Activated gamma-delta T cell treated with anti-CD3 and anti-CD28 coated beads, Interleukin-2, amount 50 U/mL, for 16 hours (primary cell): ENCODE measurements around the gene DNAJC17.

Experiments
- DNase-seq: peaks from one replicate; pipeline ENCODE4 v3.0.0-alpha.2; 2020; ENCODE audit warnings: low read depth

The DNAJC17 gene

DNA sequence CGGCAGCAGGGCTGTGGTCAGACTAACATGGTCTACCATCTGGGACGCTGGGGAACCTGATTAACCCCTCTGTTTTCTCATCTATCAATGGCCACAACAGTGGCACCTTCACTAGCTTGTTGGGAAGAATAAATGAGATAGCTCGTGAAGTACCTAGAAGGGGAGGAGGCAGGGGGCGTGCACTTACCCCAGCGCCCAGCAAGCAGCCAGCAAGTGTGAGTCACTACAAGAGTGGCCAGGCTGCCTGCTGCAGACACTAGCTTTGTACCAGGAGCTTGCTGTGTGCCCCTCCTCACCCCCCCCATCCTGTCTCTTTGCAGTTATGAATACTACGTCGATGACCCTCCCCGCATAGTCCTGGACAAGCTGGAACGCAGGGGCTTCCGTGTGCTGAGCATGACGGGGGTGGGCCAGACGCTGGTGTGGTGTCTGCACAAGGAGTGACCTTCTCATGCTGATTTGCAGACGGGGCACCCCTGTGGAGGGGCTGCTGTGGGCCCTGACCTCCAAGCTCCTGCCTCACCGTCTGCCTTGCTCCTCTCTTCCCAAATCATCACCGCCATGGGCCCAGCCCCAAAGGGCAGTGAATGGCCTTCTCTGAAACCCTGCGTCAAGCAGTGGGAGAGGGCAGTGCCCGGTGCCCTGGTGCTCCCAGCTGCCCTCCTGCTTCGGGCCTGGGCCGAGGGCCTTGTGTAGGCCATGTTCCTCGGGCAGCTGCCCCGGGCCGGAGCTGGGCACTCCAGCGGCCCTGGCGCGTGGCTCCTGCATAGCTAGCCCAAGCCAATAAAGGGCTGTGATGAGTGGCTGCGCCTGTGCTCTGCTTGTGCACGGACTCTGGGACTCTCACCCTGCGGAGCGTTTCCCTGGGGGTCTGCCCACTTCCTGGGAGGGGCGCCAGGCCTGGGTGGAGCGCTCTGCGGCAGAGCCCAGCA, 40.1 kb downstream of the DNAJC17 start:
- no peak for DNase-seq

DNA sequence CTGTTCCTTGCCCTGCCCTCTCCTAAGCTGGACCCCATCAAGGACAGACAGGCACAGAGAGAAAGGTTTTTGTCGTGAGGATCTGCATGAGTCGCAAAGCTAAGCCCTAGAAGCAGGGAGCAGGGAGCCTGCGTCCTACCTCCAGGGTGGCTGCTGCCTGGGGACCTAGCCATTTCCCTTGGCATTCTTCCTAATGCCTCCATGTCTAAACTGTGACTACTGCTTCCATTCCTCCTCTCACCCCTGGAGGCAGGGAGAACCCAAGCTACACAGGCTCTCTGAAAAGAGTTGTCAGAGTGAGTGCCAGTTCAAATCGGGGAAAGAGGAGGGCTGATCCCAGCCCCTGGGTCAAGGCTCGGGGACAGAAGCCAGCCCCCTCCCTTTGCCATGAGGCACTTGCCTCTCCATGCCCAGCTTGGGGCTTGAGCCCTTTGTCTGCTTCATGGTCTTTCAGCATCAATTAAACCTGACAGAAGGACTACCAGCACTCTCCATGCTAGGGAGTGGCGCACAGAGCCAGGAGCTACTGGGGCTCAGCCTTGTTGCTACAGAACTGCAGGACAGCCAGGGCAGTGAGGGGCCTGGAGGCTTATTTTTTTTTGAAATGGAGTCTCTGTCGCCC, 41.0 kb downstream of the DNAJC17 start:
- DNase-seq, result no peak

DNA sequence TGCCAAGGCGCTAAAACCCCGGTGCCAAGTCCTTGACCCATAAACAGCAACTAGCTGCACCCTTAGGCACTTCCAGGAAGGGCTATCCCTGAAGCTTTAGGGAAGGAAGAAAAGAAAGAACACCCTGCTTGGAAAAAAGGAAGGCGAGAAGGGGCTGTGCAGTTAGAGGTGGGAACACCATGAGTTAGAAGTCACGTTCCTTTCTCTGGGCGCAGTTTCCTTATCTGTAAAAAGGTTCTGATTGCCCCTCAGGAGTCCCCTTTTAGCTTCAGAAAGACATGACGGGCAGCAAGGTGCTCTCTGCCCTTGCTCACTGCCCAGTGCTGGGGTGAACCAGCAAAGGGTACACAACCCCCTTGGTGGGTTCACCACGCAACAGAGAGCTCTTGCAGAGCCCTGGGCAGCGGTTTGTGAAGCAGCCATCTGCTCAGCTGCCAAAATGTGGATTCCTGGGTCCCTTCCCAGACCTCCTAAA, 42.6 kb downstream of the DNAJC17 start:
- DNase-seq, result no peak

DNA sequence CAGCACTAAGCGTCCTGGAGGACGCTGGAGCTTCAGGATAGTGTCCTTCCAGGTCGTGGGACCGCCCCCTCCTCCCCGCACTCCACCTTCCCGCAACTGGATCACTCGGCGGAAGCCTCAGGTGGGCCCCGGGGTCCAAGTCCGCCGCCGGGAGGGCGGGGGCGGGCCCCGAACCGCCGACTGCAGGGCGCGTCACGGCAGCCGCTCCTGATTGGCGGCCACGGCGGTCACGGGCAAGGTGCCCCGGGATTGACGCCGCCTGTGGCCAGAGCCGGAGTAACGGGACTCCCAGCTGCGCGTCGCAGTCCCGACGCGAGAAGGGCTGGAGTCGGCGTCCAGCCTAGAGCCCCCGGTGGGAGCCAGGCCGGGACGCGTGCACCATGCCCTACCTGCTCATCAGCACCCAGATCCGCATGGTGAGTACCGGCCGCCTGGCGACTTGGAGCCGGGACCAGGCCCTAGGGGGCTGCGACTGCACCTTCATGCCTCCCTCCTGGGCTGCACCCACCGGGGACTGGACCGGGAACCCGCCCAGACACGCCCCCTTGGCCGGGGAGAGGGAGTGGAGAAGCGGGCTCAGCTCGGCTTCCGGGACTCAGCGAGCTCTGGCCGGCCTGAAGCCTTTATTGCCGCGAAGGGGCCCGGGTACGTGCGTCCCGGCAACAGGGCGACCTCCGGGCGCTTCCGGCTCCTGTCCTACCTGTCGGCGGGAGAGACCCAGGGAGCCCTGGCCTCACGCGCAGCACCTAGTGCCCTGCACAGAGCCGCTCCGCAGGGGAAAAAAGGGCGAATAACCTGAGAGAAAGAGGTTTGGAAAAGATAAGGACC, 43.3 kb downstream of the DNAJC17 start, which contains the start of gene GCHFR:
Gene GCHFR (plus strand): TSS at position 268 of the 828 bp plus-strand sequence. CDS start 113 bp downstream, at position 381.
- peak; percentile 34 for DNase-seq

DNA sequence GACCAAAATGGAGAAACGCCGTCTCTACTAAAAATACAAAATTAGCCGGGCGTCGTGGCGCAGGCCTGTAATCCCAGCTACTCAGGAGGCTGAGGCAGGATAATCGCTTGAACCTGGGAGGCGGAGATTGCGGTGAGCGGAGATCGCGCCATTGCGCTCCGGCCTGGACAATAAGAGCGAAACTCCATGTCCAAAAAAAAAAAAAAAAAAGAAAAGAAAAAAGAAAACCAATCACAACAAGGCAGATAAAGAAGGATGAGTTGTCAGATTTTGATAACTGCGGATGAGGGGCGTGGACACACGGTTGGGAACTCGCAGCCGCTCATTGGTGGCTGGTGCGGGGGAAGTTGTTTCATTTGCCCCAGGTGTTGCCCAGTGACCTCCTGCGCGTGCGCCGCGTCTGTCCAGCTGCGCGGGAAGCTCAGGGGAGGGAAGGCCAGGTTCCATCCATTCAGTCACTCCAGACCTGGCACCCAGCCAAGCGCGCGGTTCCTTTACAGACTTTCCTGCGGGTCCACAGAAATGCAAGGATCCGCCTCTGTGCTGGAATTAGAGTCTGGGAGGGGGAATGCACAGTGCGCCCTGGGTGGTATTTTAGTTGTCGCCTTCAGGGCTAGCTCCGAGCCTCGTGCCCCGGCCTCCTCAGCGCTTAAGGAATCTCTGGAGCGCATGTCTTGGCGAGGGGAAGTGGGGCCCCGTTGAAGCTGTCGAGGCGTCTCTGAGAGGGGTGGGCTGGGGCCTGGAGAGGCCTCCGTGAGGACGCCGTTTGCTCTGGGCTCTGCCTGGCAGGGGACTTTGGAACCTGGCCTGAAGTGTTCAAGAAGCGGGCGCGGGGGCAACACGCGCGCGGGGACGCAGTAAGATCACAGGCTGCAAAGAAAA, 44.1 kb downstream of the DNAJC17 start:
- DNase-seq, result no peak

DNA sequence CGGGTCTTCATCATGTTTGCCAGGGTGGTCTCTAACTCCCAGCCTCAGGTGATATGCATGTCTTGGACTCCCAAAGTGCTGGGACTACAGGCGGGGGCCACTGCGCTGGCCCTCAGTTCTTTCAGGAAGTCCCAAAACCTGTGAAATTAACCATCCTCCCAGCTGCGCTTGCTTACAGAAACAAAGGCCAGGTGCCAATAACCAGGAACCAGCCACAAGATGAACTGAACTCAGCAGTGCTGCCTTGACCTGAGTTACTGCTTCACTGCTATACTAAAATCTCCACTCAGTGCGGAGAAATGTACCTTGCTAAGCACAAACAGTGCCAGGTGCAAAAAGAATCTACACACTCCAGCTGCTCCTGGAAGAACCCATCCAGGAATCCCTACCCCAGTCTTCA, 47.3 kb downstream of the DNAJC17 start:
- DNase-seq, result no peak

DNA sequence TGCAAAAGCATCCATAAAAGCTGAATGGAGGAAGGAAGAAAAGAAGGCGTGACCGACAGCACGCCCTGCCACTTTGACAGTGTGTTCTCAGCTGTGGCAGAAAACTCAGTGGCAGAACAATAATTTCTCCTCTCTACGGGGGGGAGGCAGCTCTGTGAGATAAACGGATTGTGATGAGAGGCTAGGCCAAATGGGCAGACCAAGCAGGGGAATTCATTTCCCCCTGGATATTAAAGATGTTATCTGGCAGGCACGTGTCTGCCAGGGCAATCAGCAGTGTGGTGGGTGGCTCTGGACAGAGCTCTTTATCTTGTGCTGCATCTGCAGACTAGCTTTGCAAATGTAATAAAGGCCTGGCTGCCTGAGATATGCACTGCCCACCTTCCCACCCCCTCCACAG, 50.3 kb downstream of the DNAJC17 start:
- no peak for DNase-seq

DNA sequence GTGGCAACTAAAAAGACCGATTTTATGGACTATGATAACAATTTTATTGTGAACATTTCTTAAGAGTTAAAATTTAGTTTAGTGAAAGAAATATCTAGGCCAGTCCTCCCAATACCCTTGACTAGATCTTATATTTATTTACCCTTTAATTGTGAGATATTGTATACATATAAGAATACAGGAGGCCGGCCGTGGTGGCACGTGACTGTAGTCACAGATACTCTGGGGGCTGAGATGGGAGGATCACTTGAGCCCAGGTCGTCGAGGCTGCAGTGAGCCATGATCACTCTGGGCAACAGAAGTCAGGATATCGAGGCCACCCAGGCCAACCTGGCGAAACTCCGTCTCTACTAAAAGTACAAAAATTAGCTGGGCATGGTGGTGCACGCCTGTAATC, 51.5 kb downstream of the DNAJC17 start:
- DNase-seq, result no peak

DNA sequence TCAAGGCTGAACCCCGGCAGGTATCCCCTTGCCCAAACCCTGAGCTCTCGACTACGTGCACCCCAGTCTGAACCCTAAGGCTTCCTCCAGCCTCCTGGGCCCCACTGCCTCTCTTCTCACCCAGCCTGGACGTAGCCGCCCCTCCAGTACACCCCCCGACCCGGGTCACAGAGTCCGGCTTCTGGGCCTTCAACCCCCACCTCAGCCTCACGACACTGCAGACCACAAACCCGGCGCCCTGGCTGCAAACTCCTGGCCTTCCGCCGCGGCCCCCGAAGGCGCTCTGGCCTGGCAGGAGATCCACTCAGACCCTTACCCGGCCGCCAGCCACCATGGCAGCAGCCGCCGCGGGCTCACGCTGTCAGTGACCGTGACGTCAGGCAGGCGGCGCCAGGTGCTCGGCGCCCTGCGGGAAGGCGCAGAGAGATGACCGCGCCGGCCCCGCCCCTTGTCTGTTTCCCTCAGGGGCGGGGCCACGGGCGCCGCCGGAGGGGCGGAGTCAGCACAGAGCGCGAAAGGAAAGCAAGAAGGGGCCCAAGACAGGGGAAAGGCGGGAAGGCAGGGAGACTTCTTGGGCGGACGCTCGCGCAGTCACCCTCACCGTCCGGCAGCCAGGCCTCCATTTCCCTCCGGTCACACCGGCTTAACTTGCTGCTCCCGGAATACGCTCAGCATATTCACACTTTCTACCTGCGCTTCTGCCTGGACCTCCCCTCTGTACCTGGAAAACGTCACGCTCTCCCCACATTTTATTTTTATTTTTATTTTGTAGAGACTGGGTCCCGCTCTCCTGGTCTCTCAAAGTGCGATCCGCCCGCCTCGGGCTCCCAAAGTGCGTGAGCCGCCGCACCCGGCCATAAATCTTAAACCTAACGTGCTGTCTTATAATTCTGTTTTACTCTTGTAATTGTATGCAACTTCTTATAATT, 52.1 kb downstream of the DNAJC17 start, which contains the start of gene RMDN3:
Gene RMDN3 (minus strand): TSS at position 372 of the 929 bp plus-strand sequence. CDS start 471 bp downstream, outside the sequence.
- DNase-seq, result peak; percentile 87

DNA sequence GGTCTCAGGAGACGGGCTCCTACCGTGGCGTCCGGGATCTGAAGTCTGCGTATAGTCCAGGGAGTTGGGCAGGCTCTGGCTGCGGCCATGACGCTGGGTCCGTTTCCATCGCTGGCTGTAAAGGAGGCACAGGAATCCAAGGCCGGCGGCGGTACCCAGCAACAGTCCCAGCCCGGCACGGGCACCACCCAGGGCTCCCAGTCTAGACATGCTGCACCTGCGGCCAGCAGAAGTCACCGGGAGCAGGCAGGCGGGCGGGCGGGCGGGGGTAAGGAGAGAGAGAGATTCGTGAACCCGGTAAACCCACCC, 52.7 kb downstream of the DNAJC17 start:
- DNase-seq, result no peak

DNA sequence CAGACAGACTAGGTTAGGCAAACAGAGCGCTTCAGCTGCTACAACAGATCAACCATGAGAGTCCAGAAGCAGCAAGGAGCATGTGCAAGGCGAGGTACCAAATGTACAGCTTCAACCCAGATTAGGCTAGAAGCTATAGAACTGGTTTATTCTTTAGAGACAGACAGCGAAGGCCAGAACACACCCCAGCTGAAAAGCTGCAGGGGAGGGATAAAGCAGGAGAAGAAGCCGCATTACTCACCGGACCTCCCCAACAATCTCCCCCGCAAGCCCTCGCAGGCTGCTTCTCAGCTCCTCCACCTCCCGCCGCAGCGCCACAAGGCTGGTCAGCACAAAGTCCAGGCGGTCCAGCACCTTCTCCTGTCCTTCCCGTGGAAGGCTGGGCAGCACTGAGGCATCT, 55.5 kb downstream of the DNAJC17 start:
- DNase-seq, result no peak

DNA sequence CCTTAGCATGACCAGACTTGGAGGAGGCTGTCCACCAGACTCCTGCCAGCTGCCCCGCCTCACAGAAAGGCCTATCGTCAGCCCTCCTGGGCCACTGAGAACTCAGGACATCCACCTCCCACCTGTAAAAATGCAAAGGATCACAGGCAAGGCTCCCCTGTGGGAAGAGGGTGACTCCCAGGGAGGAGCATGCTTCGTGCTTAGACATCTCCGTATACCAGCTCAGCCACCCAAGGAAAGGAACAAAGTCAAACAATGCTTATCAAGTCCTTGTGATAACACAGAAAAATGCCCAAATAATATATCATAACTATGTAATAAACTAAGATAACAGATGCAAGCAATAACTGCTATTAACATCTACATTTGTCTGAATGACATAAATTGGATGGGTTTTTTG, 56.4 kb downstream of the DNAJC17 start:
- DNase-seq, result no peak

DNA sequence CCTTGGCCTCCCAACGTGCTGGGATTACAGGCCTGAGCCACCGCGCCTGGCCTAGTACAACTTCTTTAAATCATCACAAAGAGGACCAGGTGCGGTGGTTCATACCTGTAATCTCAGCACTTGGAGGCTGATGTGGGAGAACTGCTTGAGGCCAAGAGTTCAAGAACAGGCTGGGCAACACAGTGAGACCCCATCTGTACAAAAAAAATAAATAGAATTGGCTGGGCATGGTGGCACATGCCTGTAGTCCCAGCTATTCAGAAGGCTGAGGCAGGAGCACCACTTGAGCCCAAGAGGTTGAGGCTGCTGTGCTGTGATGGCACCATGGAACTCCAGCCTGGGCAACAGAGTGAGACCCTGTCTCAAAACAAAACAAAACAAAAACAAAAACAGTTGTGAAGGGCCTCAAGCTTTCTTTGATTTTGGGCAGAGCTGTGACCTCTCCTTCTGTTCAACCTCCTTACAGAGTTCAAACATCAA, 58.1 kb downstream of the DNAJC17 start:
- no peak for DNase-seq

DNA sequence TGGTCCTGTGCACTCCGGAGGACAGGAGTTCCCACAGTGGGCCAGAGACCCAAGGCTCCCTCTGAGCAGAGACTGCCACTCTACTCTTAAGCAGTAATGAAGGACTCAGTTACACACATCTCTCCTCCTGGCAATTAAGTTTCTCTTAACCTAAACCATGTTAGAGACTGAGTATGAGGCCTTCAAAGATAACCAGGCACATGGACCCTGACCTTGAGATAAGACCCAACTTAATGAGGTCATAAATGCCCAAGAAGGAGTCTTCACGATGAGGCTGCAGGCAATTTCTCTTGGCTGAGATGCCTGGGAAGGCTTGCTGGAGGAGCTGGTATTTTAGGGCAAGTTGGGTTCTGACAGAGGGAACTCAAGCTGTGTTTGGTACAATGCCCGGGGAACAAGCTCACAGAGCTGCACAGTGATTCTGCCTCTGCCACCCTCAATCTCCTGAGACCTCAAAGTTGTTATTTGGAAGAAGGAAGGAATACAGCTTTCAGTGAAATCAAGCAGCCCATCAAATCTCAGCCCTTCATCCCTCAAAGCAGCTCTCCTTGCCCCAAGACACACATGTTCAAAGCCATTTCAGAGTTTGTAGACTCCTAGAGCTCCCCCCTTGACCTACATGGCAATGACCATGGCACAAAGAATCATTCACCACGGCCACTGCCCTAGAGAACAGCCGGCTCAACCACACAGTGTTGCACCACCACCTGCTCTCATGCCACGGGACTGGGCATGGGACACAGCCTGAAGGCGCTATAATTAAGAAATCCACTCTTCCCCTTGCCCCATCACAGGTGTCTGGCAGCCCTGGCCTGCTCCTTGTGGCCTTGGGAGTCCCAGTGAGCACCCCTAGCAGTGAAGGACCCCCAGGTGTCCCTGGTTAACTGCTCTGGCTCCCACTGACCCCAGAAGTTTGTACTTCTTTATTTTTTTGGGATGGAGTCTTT, 59.3 kb downstream of the DNAJC17 start:
- DNase-seq, result no peak

DNA sequence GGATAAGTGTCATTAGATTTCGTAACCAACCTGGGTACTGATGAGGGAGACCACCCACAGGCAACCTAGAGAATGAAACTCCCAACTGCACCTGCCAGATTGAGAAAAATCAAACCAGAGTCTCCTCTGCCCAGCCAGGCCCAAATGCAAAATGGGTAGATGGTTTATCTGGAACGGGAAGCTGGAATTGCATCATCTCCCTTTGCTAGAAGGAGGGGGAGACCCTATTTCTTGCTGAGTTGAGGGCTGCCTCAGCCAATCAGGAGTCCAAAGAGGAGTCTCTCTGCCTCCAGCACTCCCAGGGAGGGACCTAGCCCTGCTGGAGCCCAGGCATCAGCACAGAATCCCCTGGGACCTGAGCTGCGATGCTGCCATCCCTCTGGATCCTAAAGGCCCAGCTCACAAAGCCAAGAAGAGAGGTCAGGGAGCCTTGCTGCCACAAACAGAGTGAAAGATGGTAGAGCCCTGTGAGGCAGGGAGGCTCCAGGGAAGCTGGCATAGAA, 60.3 kb downstream of the DNAJC17 start:
- no peak for DNase-seq

DNA sequence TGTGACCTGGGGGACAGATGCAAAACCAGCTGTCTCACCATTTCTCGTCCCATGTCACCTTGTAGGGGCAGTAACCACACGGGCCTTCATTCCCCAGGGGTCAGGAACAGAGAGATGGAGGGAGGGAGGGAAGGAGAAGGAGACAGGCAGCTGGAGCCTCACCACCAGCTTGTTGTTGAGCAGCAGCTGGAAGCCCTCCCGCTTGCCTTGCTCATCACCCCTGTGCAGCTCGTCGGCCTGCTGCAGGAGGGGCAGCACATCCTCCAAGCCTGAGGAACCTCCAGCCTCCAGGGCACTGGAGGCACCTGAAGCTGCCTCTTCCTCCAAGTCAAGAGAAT, 62.5 kb downstream of the DNAJC17 start:
- no peak for DNase-seq

DNA sequence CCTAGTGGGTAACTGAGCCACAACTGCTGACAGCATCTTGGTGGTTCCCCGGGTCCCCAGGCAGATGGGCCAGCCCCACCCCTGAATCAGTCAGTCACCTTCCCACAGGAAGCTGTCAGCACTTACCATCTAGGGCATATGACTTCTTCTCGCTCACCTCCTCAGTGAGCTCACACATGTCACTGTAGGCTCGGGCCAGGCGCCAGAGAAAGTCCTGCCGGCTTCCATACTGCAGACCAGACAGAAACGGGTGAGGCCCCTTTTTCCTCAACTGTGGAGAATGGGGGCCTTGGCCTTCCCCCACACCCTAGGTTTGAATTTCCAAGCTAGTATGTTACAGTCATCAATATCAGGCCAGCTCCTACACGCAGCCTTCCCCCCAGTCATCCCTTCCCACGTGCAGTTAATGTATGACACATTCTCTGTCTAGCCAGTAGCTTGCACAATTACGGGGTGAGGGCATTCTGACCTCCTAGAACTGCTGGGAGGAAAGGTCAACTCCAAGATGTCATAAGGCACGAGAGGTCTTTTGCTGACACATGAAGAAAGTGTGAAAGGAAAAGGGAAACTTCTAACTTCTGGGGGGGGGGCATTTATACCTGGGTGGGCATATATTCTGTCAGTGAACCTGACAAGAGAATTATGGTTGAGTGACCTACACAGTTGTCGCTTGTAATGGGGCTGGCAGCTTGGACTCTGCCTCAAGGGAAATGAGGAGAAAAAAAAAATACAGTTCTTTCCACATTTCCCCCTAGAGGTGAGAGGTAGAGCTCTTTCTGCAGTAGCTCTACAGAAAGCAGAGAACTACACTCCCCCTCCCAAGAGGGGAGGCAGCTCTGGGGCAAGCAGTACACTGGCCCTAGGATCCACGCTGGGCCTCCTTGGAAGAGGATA, 63.1 kb downstream of the DNAJC17 start:
- peak; percentile 51 for DNase-seq

DNA sequence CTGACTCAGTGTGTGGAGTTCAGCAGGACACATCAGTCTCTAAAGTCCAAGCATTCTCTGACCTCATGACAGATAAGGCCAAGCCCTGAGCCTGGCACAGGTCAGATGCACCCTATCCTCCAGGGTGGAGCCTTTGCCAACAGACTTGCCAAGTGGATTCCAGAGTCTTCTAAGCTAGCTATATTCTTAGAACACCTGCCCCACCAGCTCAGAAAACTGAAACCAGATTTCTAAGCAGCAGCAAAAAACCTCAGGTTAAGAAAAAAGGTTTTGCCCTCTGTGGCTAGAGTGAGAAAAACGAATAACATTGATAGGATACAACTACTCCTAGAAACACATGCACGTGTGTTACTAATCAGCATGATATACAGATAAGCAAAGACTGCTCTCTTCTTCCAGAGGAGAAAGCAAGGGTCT, 63.8 kb downstream of the DNAJC17 start:
- no peak for DNase-seq
